Measurements from ENCODE around the gene KRTAP3-1. TPM values are rescaled to one million over a fixed set of nuclear protein-coding genes. Genes with fewer than 3 reads are reported as not detected.
A peak's percentile ranks its signal among the peaks of the same experiment; 100 is the strongest.

KRTAP3-1 gene
- total and polyA plus RNA-seq, 9 of the 15 experiments (the other 6 are each of a cell fraction or from before 2014, with no cell fraction given), result not detected

GRCh38 chr17:40967582-40967981, 41.3 kb downstream of the KRTAP3-1 start:
- TF ChIP-seq ZNF316 (IDR thresholded peaks at IDR 0.05) (peak; percentile 45), JUND (IDR thresholded peaks at IDR 0.05; ENCODE audit: borderline replicate concordance, low read depth, low read length) (no peak), JUND (tag; IDR thresholded peaks at IDR 0.05; ENCODE audit: borderline replicate concordance, low read depth, low read length) (no peak), C11orf30 (IDR thresholded peaks at IDR 0.05; ENCODE audit: low read depth) (peak; percentile 27; the same call in 1 of the 2 replicates)
- no TSS peak for BruUV-seq (replicated peaks)
- FAIRE-seq (no peak), DNase-seq (ENCODE audit: extremely low read depth in 1 of 4, low spot score in 3 of 4) (no peak), ATAC-seq (no peak)
- no peaks in the 10 kb centered on the region for H3K79me2 ChIP-seq (ENCODE audit: control insufficient read depth, insufficient read depth, low read length)
- no peaks in the 10 kb centered on the region for H3K36me3 ChIP-seq (ENCODE audit: control insufficient read depth, insufficient read depth, low read length)
- H3K27ac ChIP-seq (ENCODE audit: extremely low read depth, low read depth, low read length), result no peak overlapping the region
- no peaks in the 10 kb centered on the region for H3K9me1 ChIP-seq (ENCODE audit: control insufficient read depth, insufficient read depth, low read length)
- H4K20me1 ChIP-seq (replicated peaks; ENCODE audit: control insufficient read depth, insufficient read depth, low read length), result no peaks in the 10 kb centered on the region
- intact Hi-C loops (cut with micrococcal nuclease) (no loop called here), in situ Hi-C loops (cut with MboI) (no loop called here)
- H3K4me3 ChIP-seq, result no peak overlapping the region
- H3K9me3 ChIP-seq (replicated peaks; ENCODE audit: control insufficient read depth, insufficient read depth, low read depth, low read length), result no peaks in the 10 kb centered on the region
- no peaks in the 10 kb centered on the region for H3K27me3 ChIP-seq (ENCODE audit: control insufficient read depth in 2 of 2, insufficient read depth in 2 of 2, low read length in 2 of 2)
- POLR2A ChIA-PET, result no interaction called here
- CTCF ChIA-PET (ENCODE audit: low intra/inter-chr PET ratio), result no interaction called here
- no peak overlapping the region for H3K9ac ChIP-seq (ENCODE audit: insufficient read depth in 1 of 2, low read depth in 2 of 2, low read length in 2 of 2)
- WGBS (ENCODE audit: insufficient coverage, low coverage, missing lambda C conversion rate), result no CpG with 5 or more reads among the region's 1 CpG
- no peak overlapping the region for H2AFZ ChIP-seq (ENCODE audit: low read depth, low read length)
- H3K4me1 ChIP-seq (replicated peaks in 1 of 2; ENCODE audit: control insufficient read depth in 2 of 2, insufficient read depth in 2 of 2, low read length in 2 of 2), result no peaks in the 10 kb centered on the region
- no peak overlapping the region for H3K4me2 ChIP-seq (ENCODE audit: insufficient read depth, low read length)

- DNase-seq (ENCODE audit: extremely low read depth in 1 of 4, low spot score in 3 of 4), result no peak
- Histone ChIP-seq H2AFZ (ENCODE audit: low read depth, low read length) (no peak within 1 kb of the TSS), H3K79me2 (ENCODE audit: control insufficient read depth, insufficient read depth, low read length) (no peaks in the 10 kb centered on the region), H3K4me2 (ENCODE audit: insufficient read depth, low read length) (no peak within 1 kb of the TSS), H3K27ac (ENCODE audit: extremely low read depth, low read depth, low read length) (no peak within 1 kb of the TSS), H3K27me3 (ENCODE audit: control insufficient read depth in 2 of 2, insufficient read depth in 2 of 2, low read length in 2 of 2) (no peaks in the 10 kb centered on the region), H3K36me3 (ENCODE audit: control insufficient read depth, insufficient read depth, low read length) (no peaks in the 10 kb centered on the region), H3K9me1 (ENCODE audit: control insufficient read depth, insufficient read depth, low read length) (no peaks in the 10 kb centered on the region), H4K20me1 (replicated peaks; ENCODE audit: control insufficient read depth, insufficient read depth, low read length) (no peaks in the 10 kb centered on the region), H3K9me3 (replicated peaks; ENCODE audit: control insufficient read depth, insufficient read depth, low read depth, low read length) (no peaks in the 10 kb centered on the region), H3K9ac (ENCODE audit: insufficient read depth in 1 of 2, low read depth in 2 of 2, low read length in 2 of 2) (no peak within 1 kb of the TSS), H3K4me1 (replicated peaks in 1 of 2; ENCODE audit: control insufficient read depth in 2 of 2, insufficient read depth in 2 of 2, low read length in 2 of 2) (no peaks in the 10 kb centered on the region), H3K4me3 (no peak within 1 kb of the TSS)
- WGBS (ENCODE audit: insufficient coverage, low coverage, missing lambda C conversion rate), result 0% methylated on average over 1 of the region's 1 CpG
- ChIA-PET POLR2A (interaction anchor here (0.5 to 1.0 kb wide), 2 partner anchors 11 to 244 kb away, joined by 3 to 4 read pairs; no protein-coding TSS in a partner anchor), CTCF (ENCODE audit: low intra/inter-chr PET ratio) (no interaction called here)
- no TSS peak for BruUV-seq (replicated peaks)
- intact Hi-C loops (cut with micrococcal nuclease), result no loop called here
- in situ Hi-C loops (cut with MboI), result no loop called here
- ATAC-seq, result no peak
- no peak for FAIRE-seq
- TF ChIP-seq TSHZ1 (CRISPR knock-in tag; IDR thresholded peaks at IDR 0.05), result no peak
- no peak for TF ChIP-seq NCOA4 (IDR thresholded peaks at IDR 0.05; ENCODE audit: partially characterized antibody)
- no peak for TF ChIP-seq ZNF143 (CRISPR knock-in tag; IDR thresholded peaks at IDR 0.05)
- TF ChIP-seq TGIF2 (CRISPR knock-in tag; IDR thresholded peaks at IDR 0.05), result no peak
- no peak for TF ChIP-seq SFPQ (IDR thresholded peaks at IDR 0.05; ENCODE audit: low read depth, low read length)
- TF ChIP-seq MAFF (IDR thresholded peaks at IDR 0.05; ENCODE audit: low read length), result no peak
- no peak for TF ChIP-seq ZNF830 (CRISPR knock-in tag; IDR thresholded peaks at IDR 0.05)
- no peak for TF ChIP-seq PHB2 (IDR thresholded peaks at IDR 0.05; ENCODE audit: low read depth)
- no peak for TF ChIP-seq ZNF696 (CRISPR knock-in tag; conservative IDR thresholded peaks at IDR 0.05)
These were observed 42.1 kb downstream of the KRTAP3-1 start, which contains the start of gene KRT39 for GRCh38 chr17:40966848-40967247. TSS of gene KRT39 (minus strand) at chr17:40966948. CDS start at chr17:40966856, 92 bp downstream.
